ENCODE results near the gene MCC.

GRCh38 chr5:113333411-113333810, 154.8 kb downstream of the MCC start:
- no peak for TF ChIP-seq POLR2A (IDR thresholded peaks at IDR 0.05)
- TF ChIP-seq, protein P1, sequence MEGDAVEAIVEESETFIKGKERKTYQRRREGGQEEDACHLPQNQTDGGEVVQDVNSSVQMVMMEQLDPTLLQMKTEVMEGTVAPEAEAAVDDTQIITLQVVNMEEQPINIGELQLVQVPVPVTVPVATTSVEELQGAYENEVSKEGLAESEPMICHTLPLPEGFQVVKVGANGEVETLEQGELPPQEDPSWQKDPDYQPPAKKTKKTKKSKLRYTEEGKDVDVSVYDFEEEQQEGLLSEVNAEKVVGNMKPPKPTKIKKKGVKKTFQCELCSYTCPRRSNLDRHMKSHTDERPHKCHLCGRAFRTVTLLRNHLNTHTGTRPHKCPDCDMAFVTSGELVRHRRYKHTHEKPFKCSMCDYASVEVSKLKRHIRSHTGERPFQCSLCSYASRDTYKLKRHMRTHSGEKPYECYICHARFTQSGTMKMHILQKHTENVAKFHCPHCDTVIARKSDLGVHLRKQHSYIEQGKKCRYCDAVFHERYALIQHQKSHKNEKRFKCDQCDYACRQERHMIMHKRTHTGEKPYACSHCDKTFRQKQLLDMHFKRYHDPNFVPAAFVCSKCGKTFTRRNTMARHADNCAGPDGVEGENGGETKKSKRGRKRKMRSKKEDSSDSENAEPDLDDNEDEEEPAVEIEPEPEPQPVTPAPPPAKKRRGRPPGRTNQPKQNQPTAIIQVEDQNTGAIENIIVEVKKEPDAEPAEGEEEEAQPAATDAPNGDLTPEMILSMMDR (IDR thresholded peaks at IDR 0.05) = no peak
